Neural progenitor cell (in vitro differentiated cells): ENCODE data around the gene IGHMBP2. TPM values are rescaled to one million over a fixed set of nuclear protein-coding genes. Genes with fewer than 3 reads are reported as not detected.

ENCODE experiments used
- DNase-seq: peaks from one replicate; pipeline ENCODE4 v3.0.0-alpha.2; 2016; ENCODE audit warnings: low spot score
- H2AFZ ChIP-seq: fragments of 200-600 bp; sonication (generic); replicated peaks from 2 replicates; pipeline ENCODE4 v1.6.1; 2016; ENCODE audit warnings: antibody characterized with exemption
- H3F3A ChIP-seq: fragments of 200-600 bp; sonication (generic); 2 replicates; pipeline ENCODE4 v1.6.1; 2016; ENCODE audit warnings: antibody characterized with exemption, low read depth
- H3K27ac ChIP-seq: fragments of 200-600 bp; sonication (generic); 2 replicates; pipeline ENCODE4 v1.5.1; 2016; ENCODE audit warnings: mild to moderate bottlenecking
- H3K27me3 ChIP-seq: fragments of 200-600 bp; sonication (generic); 2 replicates; pipeline ENCODE4 v1.6.1; 2016; ENCODE audit warnings: mild to moderate bottlenecking, moderate library complexity
- H3K36me3 ChIP-seq: fragments of 200-600 bp; sonication (generic); 2 replicates; pipeline ENCODE4 v1.5.1; 2016
- H3K4me1 ChIP-seq: fragments of 200-600 bp; sonication (generic); 2 replicates; pipeline ENCODE4 v1.6.1; 2016; ENCODE audit warnings: mixed run types
- H3K4me2 ChIP-seq: fragments of 200-600 bp; sonication (generic); 2 replicates; pipeline ENCODE4 v1.6.1; 2016
- H3K4me3 ChIP-seq: fragments of 200-600 bp; sonication (generic); 2 replicates; pipeline ENCODE4 v1.5.1; 2016
- H3K79me2 ChIP-seq: fragments of 200-600 bp; sonication (generic); 2 replicates; pipeline ENCODE4 v1.6.1; 2016; ENCODE audit warnings: low read depth
- H3K9ac ChIP-seq: fragments of 200-600 bp; sonication (generic); 2 replicates; pipeline ENCODE4 v1.6.1; 2016
- H3K9me3 ChIP-seq: fragments of 200-600 bp; sonication (generic); 2 replicates; pipeline ENCODE4 v1.5.1; 2016; ENCODE audit warnings: low read depth
- H4K20me1 ChIP-seq: fragments of 200-600 bp; sonication (generic); 2 replicates; pipeline ENCODE4 v1.6.1; 2016; ENCODE audit warnings: low read depth
- H3K27ac Mint-ChIP-seq: 3 replicates; pipeline ENCODE4 v1.8.0; 2021; ENCODE audit warnings: mixed read lengths
- H3K27me3 Mint-ChIP-seq: 2 replicates; pipeline ENCODE4 v1.8.0; 2022; ENCODE audit warnings: low read depth, mild to moderate bottlenecking, inconsistent platforms, moderate library complexity, mixed read lengths; ENCODE audit not compliant: insufficient read depth
- H3K36me3 Mint-ChIP-seq: 3 replicates; pipeline ENCODE4 v1.8.0; 2021; ENCODE audit warnings: mixed read lengths
- H3K4me1 Mint-ChIP-seq: 3 replicates; pipeline ENCODE4 v1.8.0; 2021; ENCODE audit warnings: mixed read lengths
- H3K4me3 Mint-ChIP-seq: 3 replicates; pipeline ENCODE4 v1.8.0; 2021; ENCODE audit warnings: mild to moderate bottlenecking, moderate library complexity, mixed read lengths
- H3K9me3 Mint-ChIP-seq: 3 replicates; pipeline ENCODE4 v1.8.0; 2020; ENCODE audit warnings: mixed read lengths
- EZH2 ChIP-seq: fragments of 200-600 bp; sonication (generic); IDR thresholded peaks from 2 replicates; pipeline ENCODE4 v1.6.1; 2017; ENCODE audit warnings: antibody characterized with exemption, mild to moderate bottlenecking, moderate library complexity
- EZH2phosphoT487 ChIP-seq: fragments of 200-600 bp; sonication (generic); IDR thresholded peaks from 2 replicates; pipeline ENCODE4 v1.6.1; 2017; ENCODE audit warnings: antibody characterized with exemption
- total RNA-seq: library from RNA; depleted of rRNA; stranded (reverse); fragments of >200 nt; gene quantifications from 2 replicates; pipeline ENCODE4 v1.2.3, GENCODE V29; 2015; ENCODE audit warnings: low replicate concordance
- TF ChIP-seq, protein P1 (sequence below): fragments of 200-600 bp; sonication (generic); IDR thresholded peaks from 2 replicates; pipeline ENCODE4 v1.5.1; 2017; ENCODE audit warnings: antibody characterized with exemption, mild to moderate bottlenecking

Gene IGHMBP2
- total RNA-seq, 1 donor from 2014 or later = 13.6 TPM

DNA sequence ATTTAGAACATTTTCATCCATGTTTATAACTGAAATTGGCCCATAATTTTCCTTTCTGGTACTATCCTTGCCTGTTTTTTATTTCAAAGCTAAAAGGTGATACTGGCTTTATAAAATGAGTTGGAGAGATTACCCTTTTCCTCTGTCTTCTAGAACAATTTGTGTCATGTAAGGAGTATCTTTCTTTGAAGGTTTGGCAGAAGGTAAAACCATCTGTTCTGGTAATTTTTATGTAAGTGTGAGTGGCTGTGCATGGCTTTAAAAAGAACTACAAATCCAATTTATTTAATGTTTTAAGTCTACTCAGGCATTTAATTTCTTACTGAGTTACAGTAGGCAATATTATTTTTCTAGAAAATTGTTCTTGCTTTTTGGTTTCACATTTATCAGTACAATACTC lies 84.8 kb downstream of the IGHMBP2 start:
- no peak overlapping the region for H3K27ac Mint-ChIP-seq
- no peaks in the 10 kb centered on the region for H3K79me2 ChIP-seq
- H3K36me3 ChIP-seq = no peaks in the 10 kb centered on the region
- H3K4me1 Mint-ChIP-seq = no peaks in the 10 kb centered on the region
- no peak overlapping the region for H2AFZ ChIP-seq
- H3K27me3 Mint-ChIP-seq = peaks cover 7% of the 10 kb centered on the region
- no peak overlapping the region for H3K4me3 Mint-ChIP-seq
- H3K9me3 Mint-ChIP-seq = peaks cover 14% of the 10 kb centered on the region
- H3K4me2 ChIP-seq = no peak overlapping the region
- DNase-seq = no peak
- H3K4me3 ChIP-seq = no peak overlapping the region
- no peaks in the 10 kb centered on the region for H4K20me1 ChIP-seq
- H3K27me3 ChIP-seq = no peaks in the 10 kb centered on the region
- H3K36me3 Mint-ChIP-seq = no peaks in the 10 kb centered on the region
- TF ChIP-seq EZH2phosphoT487 = no peak
- TF ChIP-seq, protein P1, sequence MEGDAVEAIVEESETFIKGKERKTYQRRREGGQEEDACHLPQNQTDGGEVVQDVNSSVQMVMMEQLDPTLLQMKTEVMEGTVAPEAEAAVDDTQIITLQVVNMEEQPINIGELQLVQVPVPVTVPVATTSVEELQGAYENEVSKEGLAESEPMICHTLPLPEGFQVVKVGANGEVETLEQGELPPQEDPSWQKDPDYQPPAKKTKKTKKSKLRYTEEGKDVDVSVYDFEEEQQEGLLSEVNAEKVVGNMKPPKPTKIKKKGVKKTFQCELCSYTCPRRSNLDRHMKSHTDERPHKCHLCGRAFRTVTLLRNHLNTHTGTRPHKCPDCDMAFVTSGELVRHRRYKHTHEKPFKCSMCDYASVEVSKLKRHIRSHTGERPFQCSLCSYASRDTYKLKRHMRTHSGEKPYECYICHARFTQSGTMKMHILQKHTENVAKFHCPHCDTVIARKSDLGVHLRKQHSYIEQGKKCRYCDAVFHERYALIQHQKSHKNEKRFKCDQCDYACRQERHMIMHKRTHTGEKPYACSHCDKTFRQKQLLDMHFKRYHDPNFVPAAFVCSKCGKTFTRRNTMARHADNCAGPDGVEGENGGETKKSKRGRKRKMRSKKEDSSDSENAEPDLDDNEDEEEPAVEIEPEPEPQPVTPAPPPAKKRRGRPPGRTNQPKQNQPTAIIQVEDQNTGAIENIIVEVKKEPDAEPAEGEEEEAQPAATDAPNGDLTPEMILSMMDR = no peak
- TF ChIP-seq EZH2 = no peak
- H3K9ac ChIP-seq = no peak overlapping the region
- no peaks in the 10 kb centered on the region for H3F3A ChIP-seq
- H3K4me1 ChIP-seq = no peaks in the 10 kb centered on the region
- H3K27ac ChIP-seq = no peak overlapping the region
- H3K9me3 ChIP-seq = no peaks in the 10 kb centered on the region

Other genes with a start within 250 kb of the IGHMBP2 start
- gene GAL, start 219.3 kb upstream of the IGHMBP2 start, total RNA-seq = 1.7 TPM in 1 of 2 replicates, not detected in the other
- 7.4 and 8.1 TPM in 2 replicates for gene TESMIN, start 152.4 kb upstream of the IGHMBP2 start, total RNA-seq
- gene CPT1A, start 62.0 kb upstream of the IGHMBP2 start, total RNA-seq = 0.64 and 0.90 TPM in 2 replicates
- gene MRPL21, start 59 bp upstream of the IGHMBP2 start, total RNA-seq = 32.3 and 40.6 TPM in 2 replicates
- not detected in 2 replicates for gene MRGPRD, start 77.1 kb downstream of the IGHMBP2 start, total RNA-seq
- 0.56 and 3.5 TPM in 2 replicates for gene MRGPRF, start 109.4 kb downstream of the IGHMBP2 start, total RNA-seq
- 7.2 and 10.9 TPM in 2 replicates for gene TPCN2, start 145.0 kb downstream of the IGHMBP2 start, total RNA-seq